HG03457 (cell line): ENCODE data around the gene DDX27.
"Not testable (repeated sequence)": the region's sequence is repeated elsewhere in the genome, so short reads cannot be mapped to it uniquely, and the experiment has no call there.

ENCODE experiments used
- ATAC-seq: cut with Tn5 transposase; IDR thresholded peaks from one replicate; pipeline ENCODE4 v1.9.1; 2021; ENCODE audit warnings: moderate number of reproducible peaks; ENCODE audit not compliant: unreplicated experiment

DDX27 gene

GRCh38 chr20:49219091-49219923 is at the start of gene DDX27:
TSS of gene DDX27 (plus strand) at chr20:49219416. CDS start at chr20:49219449, 33 bp downstream.
- peak; percentile 62 for ATAC-seq

GRCh38 chr20:49169547-49169946 is 49.7 kb upstream of the DDX27 start:
- no peak for ATAC-seq

DNA sequence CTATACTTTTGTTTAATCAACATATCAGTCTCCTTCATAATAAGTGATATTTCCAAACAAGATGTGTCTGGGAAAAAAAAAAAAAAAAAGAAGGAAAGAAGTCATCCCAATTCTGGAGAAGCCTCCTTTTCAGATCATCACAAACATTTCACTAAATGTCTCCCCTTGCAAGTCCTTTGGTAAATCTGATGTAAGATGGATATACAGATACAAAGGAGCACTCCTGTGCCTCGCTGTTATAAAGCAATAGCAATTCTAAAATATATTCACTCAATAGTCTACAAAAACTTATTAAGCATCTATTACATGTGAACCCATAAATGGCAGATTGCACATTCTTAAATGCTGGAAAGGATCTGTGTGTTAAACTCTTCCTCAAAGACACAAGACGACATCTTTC is 48.5 kb upstream of the DDX27 start:
- no peak for ATAC-seq

DNA sequence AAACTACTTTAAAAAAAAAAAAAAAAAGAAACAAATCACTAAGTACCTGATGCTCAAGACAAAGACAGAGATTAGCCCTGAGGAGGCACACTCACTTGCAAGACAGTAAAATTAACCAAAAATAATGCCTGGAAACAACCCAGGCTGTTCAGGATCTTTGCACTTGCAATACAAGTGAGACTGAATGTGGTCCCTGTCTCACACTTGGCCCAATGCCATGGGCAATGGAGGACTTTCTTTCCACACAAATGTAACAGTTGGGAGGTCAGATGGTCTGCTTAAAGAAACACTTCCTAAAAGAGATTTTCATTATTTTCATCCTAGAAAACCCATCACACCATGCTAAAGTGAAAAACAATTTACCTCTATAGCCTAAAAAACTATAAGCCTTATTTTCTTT is 47.3 kb upstream of the DDX27 start:
- ATAC-seq, result no peak

GRCh38 chr20:49172413-49172812 is 46.8 kb upstream of the DDX27 start:
- ATAC-seq, result no peak

GRCh38 chr20:49174183-49174582 is 45.0 kb upstream of the DDX27 start:
- no peak for ATAC-seq

GRCh38 chr20:49179368-49180277 is 39.6 kb upstream of the DDX27 start:
- no peak for ATAC-seq

GRCh38 chr20:49181265-49181877 is 37.8 kb upstream of the DDX27 start:
- ATAC-seq, result no peak

GRCh38 chr20:49183444-49183843 is 35.8 kb upstream of the DDX27 start:
- ATAC-seq, result no peak

GRCh38 chr20:49184084-49184501 is 35.1 kb upstream of the DDX27 start:
- not testable (repeated sequence) for ATAC-seq

GRCh38 chr20:49184691-49185070 is 34.5 kb upstream of the DDX27 start:
- no peak for ATAC-seq

DNA sequence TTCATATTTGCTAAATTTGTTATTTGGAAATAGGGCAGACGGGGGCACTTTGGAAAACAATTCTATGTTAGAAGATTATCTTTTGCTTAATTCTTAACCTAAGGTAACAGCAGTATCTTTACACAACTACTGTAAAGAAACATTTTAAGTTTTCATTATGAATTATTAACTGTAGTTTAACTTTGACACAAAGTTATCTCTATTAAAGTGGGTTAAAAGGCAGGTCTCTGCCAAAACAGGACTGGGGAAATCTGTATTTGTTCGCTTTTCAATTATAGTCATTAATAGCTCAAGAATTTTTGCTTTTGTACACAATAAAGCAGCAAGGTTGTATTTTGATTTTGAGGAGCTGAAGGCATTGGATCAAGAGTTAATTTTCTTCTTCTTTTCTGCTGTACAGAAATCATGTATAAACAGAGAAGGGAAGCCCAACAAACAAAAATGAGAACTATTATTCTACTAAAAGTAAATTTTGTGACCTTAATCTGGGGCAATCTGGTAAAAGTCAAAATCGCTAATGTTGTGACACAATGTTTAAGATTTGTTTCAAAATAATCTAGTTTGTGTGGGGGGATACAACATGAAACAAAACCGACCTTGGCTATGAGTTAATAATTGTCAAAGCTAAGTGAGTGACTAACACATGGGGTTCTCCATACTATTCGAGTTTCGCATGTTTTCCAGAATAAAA is 34.0 kb upstream of the DDX27 start:
- no peak for ATAC-seq

GRCh38 chr20:49186535-49187329 is 32.5 kb upstream of the DDX27 start:
- ATAC-seq, result no peak

DNA sequence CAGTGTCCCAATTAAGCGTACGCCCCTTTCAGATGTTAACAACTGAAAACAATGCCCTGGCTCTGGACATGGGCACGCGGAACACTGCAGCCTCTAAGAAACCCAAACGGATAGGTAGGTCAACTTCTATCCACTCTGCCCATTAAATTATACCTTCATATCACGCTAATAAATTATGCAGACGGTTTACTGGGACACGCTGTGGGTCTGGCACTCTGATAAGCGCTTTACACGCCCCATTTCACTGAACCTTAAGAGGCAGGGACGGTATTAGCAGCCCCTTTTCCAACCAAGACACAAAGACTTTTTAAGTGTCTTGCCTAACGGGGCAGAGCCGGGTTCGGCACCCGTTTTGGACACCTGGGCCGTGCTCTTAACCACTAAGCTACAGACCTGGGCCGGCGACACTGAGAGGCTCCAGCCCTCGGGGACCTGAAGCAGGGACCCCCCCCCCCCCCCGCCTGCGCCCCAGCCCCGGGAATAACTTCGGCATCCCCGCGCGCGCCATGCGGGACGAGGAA is 31.8 kb upstream of the DDX27 start:
- no peak for ATAC-seq

DNA sequence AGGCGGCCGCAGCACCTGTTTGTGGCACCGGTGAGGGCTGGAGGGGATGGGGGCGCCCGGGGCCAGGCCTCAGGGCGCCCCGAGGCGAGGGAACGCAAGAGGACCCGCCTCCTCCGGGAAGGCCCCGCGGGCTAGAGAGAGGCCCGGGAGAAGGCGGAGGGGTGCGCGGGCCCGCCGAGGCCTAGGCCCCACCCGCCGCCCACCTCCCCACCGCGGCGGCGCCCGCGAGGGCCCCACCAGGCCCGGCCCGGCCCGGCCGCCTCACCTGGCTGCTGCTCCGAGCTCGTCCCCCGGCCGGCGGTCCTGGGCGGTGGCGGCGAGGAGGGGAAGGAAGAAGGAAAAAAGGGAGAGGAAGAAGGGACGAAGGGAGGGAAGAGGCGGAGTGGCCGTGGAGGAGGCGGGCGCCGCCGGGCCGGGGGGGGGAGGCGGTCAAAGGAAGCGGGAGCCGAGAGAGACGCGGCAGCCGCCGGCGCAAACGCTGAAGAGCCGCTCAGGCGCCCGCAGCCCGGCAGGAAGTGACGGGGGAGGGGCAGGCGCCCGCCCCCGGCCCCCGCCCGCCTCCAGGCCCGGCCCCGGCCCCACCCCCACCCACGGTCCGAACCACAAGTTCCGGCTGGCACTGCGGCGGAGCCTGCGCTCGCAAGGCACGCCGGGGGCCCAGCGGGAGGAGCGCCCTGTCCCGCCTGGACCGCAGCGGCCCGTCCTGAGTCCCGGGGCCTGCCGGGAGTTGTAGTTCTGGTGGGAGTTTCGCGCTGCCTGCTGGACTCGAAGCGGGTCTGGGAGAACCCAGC is 31.2 kb upstream of the DDX27 start, which contains the start of gene STAU1:
TSS of gene STAU1 (minus strand) at position 484 of the 791 bp plus-strand sequence. CDS start 22,133 bp downstream, outside the sequence.
- ATAC-seq, result peak; percentile 69

- ATAC-seq, result not testable (repeated sequence)
Measured at GRCh38 chr20:49192944-49193518, 26.2 kb upstream of the DDX27 start.

DNA sequence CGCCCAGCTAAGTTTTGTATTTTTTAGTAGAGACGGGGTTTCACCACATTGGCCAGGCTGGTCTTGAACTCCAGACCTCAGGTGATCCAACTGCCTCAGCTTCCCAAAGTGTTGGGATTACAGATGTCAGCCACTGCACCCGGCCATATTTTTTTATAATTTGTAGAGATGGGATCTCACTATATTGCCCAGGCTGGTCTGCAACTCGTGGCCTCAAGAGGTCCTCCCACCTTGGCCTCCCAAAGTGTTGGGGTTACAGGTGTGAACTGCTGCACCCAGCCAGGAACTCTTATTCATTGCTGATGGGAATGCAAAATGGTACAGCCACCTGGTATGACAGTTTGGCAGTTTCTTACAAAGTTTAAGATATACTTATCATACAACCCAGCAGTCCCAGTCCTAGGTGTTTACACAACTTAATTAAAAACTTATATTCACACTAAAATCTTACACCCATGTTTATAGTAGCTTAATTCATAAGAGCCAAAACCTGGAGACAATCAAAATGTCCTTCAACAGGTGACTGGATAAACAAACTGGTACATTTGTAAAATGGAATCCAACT is 19.4 kb upstream of the DDX27 start:
- ATAC-seq, result no peak

DNA sequence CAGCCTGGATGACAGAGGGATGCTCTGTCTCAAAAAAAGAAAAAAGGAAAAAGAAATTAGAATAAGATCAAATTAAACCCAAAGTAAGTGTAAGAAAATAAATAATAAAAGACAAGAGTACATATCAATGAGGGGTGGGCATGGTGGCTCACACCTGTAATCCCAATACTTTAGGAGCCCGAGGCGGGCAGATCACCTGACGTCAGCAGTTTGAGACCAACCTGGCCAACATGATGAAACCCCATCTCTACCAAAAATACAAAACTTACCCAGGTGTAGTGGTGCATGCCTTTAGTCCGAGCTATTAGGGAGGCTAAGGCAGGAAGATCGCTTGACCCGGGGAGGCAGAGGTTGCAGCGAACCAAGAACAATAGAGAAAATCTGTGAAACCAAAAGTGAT is 16.2 kb upstream of the DDX27 start:
- no peak for ATAC-seq
